ENCODE results near the gene CTNNA3. TPM values are rescaled to one million over a fixed set of nuclear protein-coding genes. Genes with fewer than 3 reads are reported as not detected.

The CTNNA3 gene
- total RNA-seq, 1 experiment from 2014 or later: 0.32 TPM

DNA sequence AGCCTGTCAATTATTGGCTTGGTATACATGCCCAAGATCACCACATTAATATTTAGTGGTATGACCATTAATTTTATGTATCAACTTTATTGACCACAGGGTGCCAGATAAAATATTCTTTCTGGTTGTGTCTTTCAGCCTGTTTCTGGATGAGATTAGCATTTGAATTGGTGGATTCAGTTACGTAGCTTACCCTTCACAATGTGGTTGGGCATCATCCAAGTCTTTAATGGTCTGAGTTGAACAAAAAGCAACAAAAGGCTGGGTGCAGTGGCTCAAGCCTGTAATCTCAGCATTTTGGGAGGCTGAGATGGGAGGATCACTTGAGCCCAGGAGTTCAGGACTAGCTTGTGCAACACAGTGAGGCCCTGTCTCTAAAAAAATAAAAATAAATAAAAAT is 1472.3 kb downstream of the CTNNA3 start:
- DNase-seq (ENCODE audit: low read depth, low spot score) (no peak), ATAC-seq (no peak)
- H3K27me3 ChIP-seq (ENCODE audit: insufficient read depth, low read length): no peaks in the 10 kb centered on the region
- ChIA-PET RAD21 (ENCODE audit: low non-redundant PET in 1 of 2, low total read pairs in 2 of 2, uncharacterized antibody in 2 of 2, unreplicated experiment in 2 of 2) (no interaction called here), CTCF (no interaction called here), POLR2A (no interaction called here)
- H3K4me1 ChIP-seq (ENCODE audit: control insufficient read depth in 1 of 2, insufficient read depth in 2 of 2, low read length in 2 of 2): no peaks in the 10 kb centered on the region
- no peaks in the 10 kb centered on the region for H3K9me2 ChIP-seq (ENCODE audit: insufficient read depth)
- no peaks in the 10 kb centered on the region for H3K36me3 ChIP-seq (ENCODE audit: control insufficient read depth in 1 of 2, insufficient read depth in 2 of 2, low read length in 2 of 2)
- TF ChIP-seq ZNF274 (IDR thresholded peaks at IDR 0.05; ENCODE audit: low read depth, low read length): no peak
- no peak for TF ChIP-seq ELF1 (IDR thresholded peaks at IDR 0.05; ENCODE audit: borderline replicate concordance, low read depth)
- no peak for TF ChIP-seq ATF3 (IDR thresholded peaks at IDR 0.05)
- TF ChIP-seq, protein P1, sequence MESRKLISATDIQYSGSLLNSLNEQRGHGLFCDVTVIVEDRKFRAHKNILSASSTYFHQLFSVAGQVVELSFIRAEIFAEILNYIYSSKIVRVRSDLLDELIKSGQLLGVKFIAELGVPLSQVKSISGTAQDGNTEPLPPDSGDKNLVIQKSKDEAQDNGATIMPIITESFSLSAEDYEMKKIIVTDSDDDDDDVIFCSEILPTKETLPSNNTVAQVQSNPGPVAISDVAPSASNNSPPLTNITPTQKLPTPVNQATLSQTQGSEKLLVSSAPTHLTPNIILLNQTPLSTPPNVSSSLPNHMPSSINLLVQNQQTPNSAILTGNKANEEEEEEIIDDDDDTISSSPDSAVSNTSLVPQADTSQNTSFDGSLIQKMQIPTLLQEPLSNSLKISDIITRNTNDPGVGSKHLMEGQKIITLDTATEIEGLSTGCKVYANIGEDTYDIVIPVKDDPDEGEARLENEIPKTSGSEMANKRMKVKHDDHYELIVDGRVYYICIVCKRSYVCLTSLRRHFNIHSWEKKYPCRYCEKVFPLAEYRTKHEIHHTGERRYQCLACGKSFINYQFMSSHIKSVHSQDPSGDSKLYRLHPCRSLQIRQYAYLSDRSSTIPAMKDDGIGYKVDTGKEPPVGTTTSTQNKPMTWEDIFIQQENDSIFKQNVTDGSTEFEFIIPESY (IDR thresholded peaks at IDR 0.05; ENCODE audit: extremely low read depth, insufficient replicate concordance, low read length): no peak
- no peak for TF ChIP-seq EGR1 (IDR thresholded peaks at IDR 0.05; ENCODE audit: low read depth)
- TF ChIP-seq, protein P2, sequence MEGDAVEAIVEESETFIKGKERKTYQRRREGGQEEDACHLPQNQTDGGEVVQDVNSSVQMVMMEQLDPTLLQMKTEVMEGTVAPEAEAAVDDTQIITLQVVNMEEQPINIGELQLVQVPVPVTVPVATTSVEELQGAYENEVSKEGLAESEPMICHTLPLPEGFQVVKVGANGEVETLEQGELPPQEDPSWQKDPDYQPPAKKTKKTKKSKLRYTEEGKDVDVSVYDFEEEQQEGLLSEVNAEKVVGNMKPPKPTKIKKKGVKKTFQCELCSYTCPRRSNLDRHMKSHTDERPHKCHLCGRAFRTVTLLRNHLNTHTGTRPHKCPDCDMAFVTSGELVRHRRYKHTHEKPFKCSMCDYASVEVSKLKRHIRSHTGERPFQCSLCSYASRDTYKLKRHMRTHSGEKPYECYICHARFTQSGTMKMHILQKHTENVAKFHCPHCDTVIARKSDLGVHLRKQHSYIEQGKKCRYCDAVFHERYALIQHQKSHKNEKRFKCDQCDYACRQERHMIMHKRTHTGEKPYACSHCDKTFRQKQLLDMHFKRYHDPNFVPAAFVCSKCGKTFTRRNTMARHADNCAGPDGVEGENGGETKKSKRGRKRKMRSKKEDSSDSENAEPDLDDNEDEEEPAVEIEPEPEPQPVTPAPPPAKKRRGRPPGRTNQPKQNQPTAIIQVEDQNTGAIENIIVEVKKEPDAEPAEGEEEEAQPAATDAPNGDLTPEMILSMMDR (IDR thresholded peaks at IDR 0.05 in 2 of 3, conservative IDR thresholded peaks at IDR 0.05 in 1 of 3; ENCODE audit: borderline replicate concordance in 1 of 3, insufficient read depth in 1 of 3, low read depth in 2 of 3, low read length in 2 of 3): no peak
- no peak for TF ChIP-seq SP1 (IDR thresholded peaks at IDR 0.05; ENCODE audit: low read depth)
- TF ChIP-seq TCF7L2 (IDR thresholded peaks at IDR 0.05; ENCODE audit: borderline replicate concordance, extremely low read depth, insufficient read depth, insufficient read length): no peak
- no peak for TF ChIP-seq CEBPB (IDR thresholded peaks at IDR 0.05; ENCODE audit: low read depth)
- no peak overlapping the region for H3K4me3 ChIP-seq (replicated peaks in 1 of 2; ENCODE audit: low read depth in 1 of 2, low read length in 2 of 2)
- no peaks in the 10 kb centered on the region for H4K20me1 ChIP-seq (ENCODE audit: insufficient read depth)
- intact Hi-C loops (cut with micrococcal nuclease): no loop called here
- BruUV-seq (replicated peaks): no TSS peak
- no peak overlapping the region for H3K4me2 ChIP-seq (ENCODE audit: low read length)
- H3K9ac ChIP-seq (ENCODE audit: low read length): no peak overlapping the region
- H2AFZ ChIP-seq (ENCODE audit: low read depth, low read length, poor library complexity, severe bottlenecking): no peak overlapping the region
- no peaks in the 10 kb centered on the region for H3K79me2 ChIP-seq (ENCODE audit: insufficient read depth, low read length)
- no peak overlapping the region for H3K27ac ChIP-seq (ENCODE audit: low read depth, low read length)
- H3K9me3 ChIP-seq (ENCODE audit: control insufficient read depth in 1 of 2, insufficient read depth in 1 of 2, low read depth in 1 of 2, low read length in 2 of 2): no peaks in the 10 kb centered on the region
